ENCODE data around the gene CLEC16A. TPM values are rescaled to one million over a fixed set of nuclear protein-coding genes. Genes with fewer than 3 reads are reported as not detected.

CLEC16A gene
- total RNA-seq, 1 experiment from 2014 or later: 15.6 TPM

- no peak for DNase-seq (ENCODE audit: low spot score)
- in situ Hi-C loops (cut with HindIII; ENCODE audit: low sequenced_read_pairs): no loop called here
These were observed 174.1 kb downstream of the CLEC16A start for GRCh38 chr16:11118479-11118878.

GRCh38 chr16:11121083-11121608 is 176.8 kb downstream of the CLEC16A start:
- no peak for DNase-seq (ENCODE audit: low spot score)
- in situ Hi-C loops (cut with HindIII; ENCODE audit: low sequenced_read_pairs): no loop called here

GRCh38 chr16:11121914-11122692 is 177.7 kb downstream of the CLEC16A start:
- in situ Hi-C loops (cut with HindIII; ENCODE audit: low sequenced_read_pairs): no loop called here

GRCh38 chr16:11123666-11124065 is 179.3 kb downstream of the CLEC16A start:
- in situ Hi-C loops (cut with HindIII; ENCODE audit: low sequenced_read_pairs): no loop called here
- DNase-seq (ENCODE audit: low spot score): no peak

More at GRCh38 chr16:11121914-11122692, 177.7 kb downstream of the CLEC16A start:
- DNase-seq (ENCODE audit: low spot score): no peak

- in situ Hi-C loops (cut with HindIII; ENCODE audit: low sequenced_read_pairs): no loop called here
- no peak for DNase-seq (ENCODE audit: low spot score)
These were observed 181.6 kb downstream of the CLEC16A start for GRCh38 chr16:11125936-11126335.

GRCh38 chr16:11126399-11127054 is 182.2 kb downstream of the CLEC16A start:
- no peak for DNase-seq (ENCODE audit: low spot score)
- in situ Hi-C loops (cut with HindIII; ENCODE audit: low sequenced_read_pairs): no loop called here

- no peak for DNase-seq (ENCODE audit: low spot score)
- in situ Hi-C loops (cut with HindIII; ENCODE audit: low sequenced_read_pairs): no loop called here
These were observed 183.3 kb downstream of the CLEC16A start for GRCh38 chr16:11127610-11128195.

- DNase-seq (ENCODE audit: low spot score): no peak
- in situ Hi-C loops (cut with HindIII; ENCODE audit: low sequenced_read_pairs): no loop called here
These were observed 184.1 kb downstream of the CLEC16A start for GRCh38 chr16:11128211-11129141.

- DNase-seq (ENCODE audit: low spot score): no peak
- in situ Hi-C loops (cut with HindIII; ENCODE audit: low sequenced_read_pairs): no loop called here
These were observed 185.0 kb downstream of the CLEC16A start for GRCh38 chr16:11129378-11129781.

- in situ Hi-C loops (cut with HindIII; ENCODE audit: low sequenced_read_pairs): no loop called here
These were observed 186.8 kb downstream of the CLEC16A start for GRCh38 chr16:11130978-11131665.

GRCh38 chr16:11131706-11132105 is 187.3 kb downstream of the CLEC16A start:
- no peak for DNase-seq (ENCODE audit: low spot score)
- in situ Hi-C loops (cut with HindIII; ENCODE audit: low sequenced_read_pairs): no loop called here

More at GRCh38 chr16:11130978-11131665, 186.8 kb downstream of the CLEC16A start:
- DNase-seq (ENCODE audit: low spot score): no peak

GRCh38 chr16:11133344-11133943 is 189.1 kb downstream of the CLEC16A start:
- in situ Hi-C loops (cut with HindIII; ENCODE audit: low sequenced_read_pairs): no loop called here
- no peak for DNase-seq (ENCODE audit: low spot score)

GRCh38 chr16:11134722-11135463 is 190.5 kb downstream of the CLEC16A start:
- DNase-seq (ENCODE audit: low spot score): no peak
- in situ Hi-C loops (cut with HindIII; ENCODE audit: low sequenced_read_pairs): no loop called here

GRCh38 chr16:11135464-11135973 is 191.2 kb downstream of the CLEC16A start:
- no peak for DNase-seq (ENCODE audit: low spot score)
- in situ Hi-C loops (cut with HindIII; ENCODE audit: low sequenced_read_pairs): no loop called here

- in situ Hi-C loops (cut with HindIII; ENCODE audit: low sequenced_read_pairs): no loop called here
- DNase-seq (ENCODE audit: low spot score): no peak
These were observed 192.2 kb downstream of the CLEC16A start for GRCh38 chr16:11136600-11136999.

GRCh38 chr16:11138022-11138768 is 193.8 kb downstream of the CLEC16A start:
- DNase-seq (ENCODE audit: low spot score): no peak
- in situ Hi-C loops (cut with HindIII; ENCODE audit: low sequenced_read_pairs): no loop called here

All from G401 (cell line).